ENCODE measurements around the gene TXN2.
"Not testable (repeated sequence)": the region's sequence is repeated elsewhere in the genome, so short reads cannot be mapped to it uniquely, and the experiment has no call there.

The TXN2 gene

DNA sequence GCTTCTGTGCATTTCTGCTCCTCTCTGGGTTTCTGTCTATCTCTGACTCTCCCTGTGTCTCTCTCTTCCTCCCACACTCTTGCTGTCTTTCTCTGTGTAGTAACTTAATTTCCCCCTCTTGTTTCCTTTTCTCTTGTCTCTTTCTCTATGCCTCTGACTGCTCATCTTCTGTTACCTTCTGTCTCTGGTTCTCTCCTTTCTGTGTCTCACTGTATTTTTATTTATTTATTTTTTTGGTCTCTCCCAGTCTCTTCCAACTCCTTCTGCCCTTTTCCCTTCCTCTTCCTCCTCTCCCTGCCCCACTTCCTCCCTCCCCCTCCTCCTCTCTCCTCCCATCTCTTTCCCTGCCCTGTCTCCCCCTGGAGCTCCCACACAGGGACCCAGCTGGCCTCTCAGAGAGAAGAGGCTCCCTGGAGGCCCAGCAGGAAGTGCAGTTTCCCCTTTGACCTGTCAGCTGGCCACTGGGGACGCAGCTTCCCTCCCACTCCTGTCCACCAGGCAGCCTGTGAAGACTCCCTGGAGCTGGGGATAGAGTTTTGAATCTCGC is 55.4 kb downstream of the TXN2 start:
- no peak for DNase-seq

DNA sequence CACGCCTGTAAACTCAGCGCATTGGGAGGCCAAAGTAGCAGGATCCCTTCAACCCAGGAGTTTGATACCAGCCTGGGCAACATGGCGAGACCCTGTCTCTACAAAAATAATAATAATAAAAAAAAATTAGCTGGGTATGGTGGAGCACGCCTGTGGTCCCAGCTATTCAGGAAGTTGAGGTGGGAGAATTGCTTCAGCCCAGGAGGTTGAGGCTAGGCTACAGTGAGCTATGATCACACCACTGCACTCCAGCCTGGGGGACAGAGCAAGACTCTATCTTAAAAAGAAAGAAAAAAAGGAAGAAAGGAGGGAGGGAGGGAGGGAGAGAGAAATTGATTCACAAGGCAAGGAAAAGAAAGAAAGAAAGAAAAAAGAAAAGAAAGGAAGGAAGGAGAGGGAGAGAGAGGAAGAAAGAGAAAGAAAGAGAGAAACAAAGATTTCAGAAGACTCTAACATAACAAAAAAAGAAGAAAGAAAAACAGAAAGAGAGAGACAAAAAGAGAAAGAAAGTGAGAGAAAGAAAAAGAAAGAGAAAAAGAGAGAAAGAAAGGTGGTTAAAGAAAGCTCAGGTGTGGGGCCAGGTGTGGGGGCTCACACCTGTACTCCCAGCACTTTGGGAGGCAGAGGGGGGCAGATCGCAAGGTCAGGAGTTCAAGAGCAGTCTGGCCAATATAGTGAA is 56.4 kb downstream of the TXN2 start:
- DNase-seq = no peak

DNA sequence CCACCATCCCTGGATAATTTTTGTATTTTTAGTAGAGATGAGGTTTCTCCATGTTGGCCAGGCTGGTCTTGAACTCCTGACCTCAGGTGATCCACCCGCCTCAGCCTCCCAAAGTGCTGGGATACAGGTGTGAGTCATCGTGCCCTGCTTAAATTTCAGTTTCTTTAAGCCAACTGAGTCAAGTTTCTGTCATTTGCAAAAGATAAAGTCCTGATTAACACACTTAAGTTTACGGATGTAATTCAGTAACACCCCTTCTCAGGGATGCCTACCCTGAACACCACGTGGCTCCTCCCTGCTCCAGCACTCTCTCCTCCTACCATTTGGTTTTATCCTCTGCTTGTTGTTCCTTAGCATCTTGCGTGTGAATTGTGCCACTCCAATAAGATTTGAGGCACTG is 57.0 kb downstream of the TXN2 start:
- not testable (repeated sequence) for DNase-seq

DNA sequence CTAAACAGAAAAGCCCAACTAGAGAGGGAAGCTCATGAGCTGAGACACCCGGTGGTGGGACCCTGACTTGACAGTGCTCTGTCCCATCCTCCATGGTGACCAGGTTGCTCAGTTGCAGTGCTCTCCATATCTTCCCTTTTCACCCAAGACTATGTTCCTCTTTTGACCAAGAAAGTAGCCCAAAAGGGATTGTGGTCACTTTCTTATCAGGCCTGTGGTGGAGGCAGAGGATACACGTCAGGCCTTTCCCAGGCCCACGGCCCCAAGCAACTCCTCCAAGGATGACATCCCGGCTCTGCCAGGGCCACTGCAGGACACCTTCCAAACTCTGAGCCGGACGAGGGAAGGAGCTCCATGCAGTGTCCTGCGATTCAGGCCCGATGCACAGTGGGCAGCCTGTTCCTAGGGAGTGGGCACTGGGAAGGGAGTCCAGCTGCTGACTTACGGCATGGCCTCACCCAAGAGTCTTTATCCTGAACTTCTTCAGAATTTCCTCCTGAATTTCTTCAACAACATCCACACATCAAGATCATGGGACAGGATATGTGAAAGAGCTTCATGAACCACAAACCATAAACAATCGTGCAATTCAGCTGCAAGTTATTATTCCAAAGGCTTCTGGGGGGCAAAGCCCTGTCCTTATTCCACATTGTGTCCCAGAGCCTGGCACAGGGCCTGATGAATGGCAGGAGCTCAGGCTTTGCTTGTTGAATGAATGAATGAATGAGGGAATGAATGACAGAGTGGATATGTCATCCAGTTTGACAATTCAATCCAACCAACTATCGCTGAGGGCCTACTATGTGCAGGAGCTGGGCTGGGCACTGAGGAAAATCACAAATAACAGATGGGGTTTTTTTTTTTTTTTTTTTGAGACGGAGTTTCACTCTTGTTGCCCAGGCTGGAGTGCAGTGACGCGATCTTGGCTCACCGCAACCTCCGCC is 57.7 kb downstream of the TXN2 start:
- DNase-seq = no peak

DNA sequence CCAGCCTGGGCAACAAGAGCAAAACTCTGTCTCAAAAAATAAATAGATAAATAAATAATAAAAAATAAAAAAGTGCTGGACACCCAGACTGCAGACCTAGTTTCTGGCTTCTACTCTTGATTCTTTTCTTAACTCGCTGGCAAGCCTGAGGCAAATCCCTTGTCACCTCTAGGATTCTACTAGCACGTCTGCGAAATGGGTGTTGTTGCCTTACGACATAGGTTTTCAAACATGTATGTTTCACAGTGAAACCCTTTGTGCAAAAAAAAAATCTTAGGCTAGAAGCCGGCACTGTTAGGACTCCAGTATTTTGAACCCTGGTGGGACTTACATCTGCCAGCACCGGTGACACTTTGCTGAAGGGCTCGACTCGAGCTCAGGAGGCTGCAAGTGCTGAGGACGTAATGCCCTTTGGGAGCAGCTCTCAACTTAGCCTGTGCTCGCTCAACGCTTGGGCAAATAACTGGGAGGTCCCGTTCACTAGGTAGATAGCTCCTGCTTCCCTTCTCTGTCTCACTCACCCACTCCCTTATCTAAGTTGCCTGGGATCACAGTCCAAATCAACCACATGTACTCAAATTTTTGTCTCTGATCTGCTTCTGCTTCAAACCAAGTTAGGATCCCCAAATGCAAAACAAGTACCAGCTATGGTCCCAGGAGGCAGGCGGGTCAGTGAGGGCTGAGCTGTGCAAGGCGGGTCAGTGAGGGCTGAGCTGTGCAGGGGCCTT is 59.0 kb downstream of the TXN2 start:
- DNase-seq = no peak

DNA sequence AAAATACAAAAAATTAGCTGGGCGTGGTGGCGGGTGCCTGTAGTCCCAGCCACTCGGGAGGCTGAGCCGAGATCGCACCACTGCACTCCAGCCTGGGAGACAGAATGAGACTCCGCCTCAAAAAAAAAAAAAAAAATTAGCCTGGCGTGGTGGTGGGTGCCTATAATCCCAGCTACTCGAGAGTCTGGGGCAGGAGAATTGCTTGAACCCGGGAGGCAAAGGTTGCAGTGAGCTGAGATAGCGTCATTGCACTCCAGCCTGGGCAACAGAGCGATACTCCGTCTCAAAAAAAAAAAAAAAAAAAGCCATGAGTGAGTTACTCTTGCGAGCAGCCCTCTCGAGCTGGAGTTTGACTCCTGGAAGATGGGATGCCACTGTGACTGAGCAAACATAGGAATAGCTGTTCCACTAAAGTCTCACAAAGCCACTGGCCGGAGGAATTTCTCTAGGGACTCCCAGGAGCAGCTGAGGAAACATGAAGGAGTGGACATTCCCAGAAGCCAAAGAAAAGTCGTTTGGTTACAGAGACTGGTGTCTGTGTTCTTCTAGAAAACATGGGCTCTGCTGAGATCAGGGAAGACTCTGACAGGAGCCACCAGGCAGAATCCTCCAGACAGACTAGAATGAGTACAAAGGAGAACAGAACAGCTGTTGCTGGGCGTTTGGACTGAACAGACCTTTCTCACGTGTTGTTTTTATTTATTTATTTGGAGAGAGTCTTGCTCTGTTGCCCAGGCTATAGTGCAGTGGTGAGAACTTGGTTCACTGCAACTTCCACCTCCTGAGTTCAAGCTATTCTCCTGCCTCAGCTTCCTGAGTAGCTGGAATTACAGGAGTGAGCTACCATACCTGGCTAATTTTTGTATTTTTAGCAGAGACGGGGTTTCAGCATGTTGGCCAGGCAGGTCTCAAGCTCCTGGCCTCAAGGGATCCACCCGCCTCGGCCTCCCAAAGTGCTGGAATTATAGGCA is 61.2 kb downstream of the TXN2 start:
- DNase-seq = no peak

DNA sequence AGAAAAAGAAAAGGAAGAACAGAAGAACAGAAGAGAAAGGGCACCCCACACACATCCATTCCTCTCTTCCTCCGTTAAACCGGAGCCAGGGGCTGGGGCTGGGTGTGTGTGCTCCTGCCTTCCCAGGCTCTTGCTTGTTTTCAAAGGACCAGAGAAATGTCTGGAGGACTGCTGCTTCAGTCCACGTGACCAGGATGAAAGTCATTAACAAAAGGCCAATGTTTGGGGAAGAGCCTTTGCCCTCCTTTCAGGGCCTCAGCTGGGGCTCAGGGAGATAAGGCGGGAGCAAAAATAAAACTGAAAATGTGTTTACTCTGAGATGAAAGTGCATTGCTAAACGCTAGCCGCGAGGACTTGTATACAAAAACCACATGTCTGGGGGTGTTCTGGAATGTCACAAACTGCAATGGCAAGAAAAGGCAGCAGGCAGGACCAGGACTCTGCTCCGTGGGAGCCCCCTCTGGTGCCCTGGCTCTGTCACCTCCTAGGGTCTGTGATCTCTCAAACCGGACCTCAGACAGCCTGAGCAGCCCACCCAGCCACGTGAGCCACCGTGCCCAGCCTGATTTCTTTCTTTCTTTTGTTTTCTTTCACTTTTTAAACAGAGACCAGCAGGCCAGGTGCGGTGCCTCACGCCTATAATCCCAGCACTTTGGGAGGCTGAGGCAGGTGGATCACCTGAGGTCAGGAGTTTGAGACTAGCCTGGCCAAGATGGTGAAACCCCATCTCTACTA is 62.1 kb downstream of the TXN2 start:
- no peak for DNase-seq

DNA sequence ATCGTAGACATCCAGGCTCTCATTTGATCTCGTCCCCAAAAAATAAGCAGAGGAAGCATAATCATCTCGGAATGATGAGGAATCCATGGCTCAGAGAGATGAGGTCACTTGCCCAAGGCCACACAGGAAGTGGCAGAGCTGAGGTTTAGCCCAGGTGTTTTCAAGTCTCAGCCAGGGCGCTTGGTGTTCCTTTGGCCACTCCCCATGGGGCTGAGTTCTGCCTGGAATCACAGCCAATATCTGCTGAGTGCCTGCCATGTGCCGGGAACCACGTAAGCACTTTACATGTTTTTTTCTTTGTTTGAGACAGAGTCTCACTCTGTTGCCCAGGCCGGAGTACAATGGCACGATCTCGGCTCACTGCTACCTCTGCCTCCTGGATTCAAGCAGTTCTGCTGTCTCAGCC is 64.2 kb downstream of the TXN2 start:
- no peak for DNase-seq

Measured in activated naive CD4-positive, alpha-beta T cell (primary cell).